ENCODE measurements around the gene SYN1. TPM values are rescaled to one million over a fixed set of nuclear protein-coding genes. Genes with fewer than 3 reads are reported as not detected.

Gene SYN1
- polyA plus RNA-seq, 1 of the 3 experiments (the other 2 are of a cell fraction) = 0.08 TPM

DNA sequence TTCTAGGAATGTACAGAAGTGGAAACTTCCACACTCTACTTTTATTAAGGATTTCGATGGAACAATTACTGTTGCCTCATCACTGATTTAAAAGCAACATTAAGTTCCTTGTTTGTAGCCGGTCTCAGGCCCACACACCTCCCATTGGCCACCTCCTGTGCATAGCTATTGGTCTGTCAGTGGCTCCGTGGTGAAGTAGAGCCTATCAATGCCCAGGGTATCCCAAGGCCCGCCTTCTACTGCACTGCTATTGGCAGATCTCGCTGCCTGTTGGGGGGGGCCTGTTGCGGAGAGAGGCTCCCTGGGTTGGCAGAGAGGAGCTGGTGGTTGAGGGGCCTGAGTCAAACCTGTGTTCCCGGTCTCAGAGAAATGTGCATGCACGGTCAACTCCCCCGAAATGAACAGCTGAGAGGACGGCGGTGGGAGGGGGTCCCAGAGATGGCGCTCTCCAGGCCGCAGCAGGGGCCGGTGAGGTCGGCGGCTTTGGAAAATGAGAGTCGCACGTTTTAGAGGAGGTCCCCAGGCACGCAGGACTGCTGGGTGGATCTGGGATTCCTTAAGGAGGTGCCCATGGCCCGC, 63.5 kb downstream of the SYN1 start:
- H3K9me2 ChIP-seq = no peaks in the 10 kb centered on the region
- peak overlapping the region; percentile 69 for H3K4me2 ChIP-seq
- no peaks in the 10 kb centered on the region for H3K9me3 ChIP-seq
- H2AFZ ChIP-seq (ENCODE audit: low read depth) = peak overlapping the region; percentile 85
- H3K4me3 ChIP-seq (ENCODE audit: low read depth in 2 of 2, low read length in 1 of 2) = peak overlapping the region; percentile 52
- peaks cover 0 to 3% of the 10 kb centered on the region in 2 experiments; a peak in 1 of 4 replicates for H3K4me1 ChIP-seq (ENCODE audit: control insufficient read depth in 1 of 2, insufficient read depth in 2 of 2, low read depth in 1 of 2, low read length in 1 of 2)
- no peaks in the 10 kb centered on the region; the same call in 1 of the 2 replicates for H3K27me3 ChIP-seq (ENCODE audit: insufficient read depth)
- CTCF ChIA-PET = interaction anchor here (1.0 to 2.9 kb wide), 3 partner anchors 15 to 88 kb away, joined by 3 to 12 read pairs (median 4); no protein-coding TSS in a partner anchor
- no peaks in the 10 kb centered on the region for H4K20me1 ChIP-seq (ENCODE audit: insufficient read depth)
- peak overlapping the region; percentile 51 for H3K9ac ChIP-seq
- H3K79me2 ChIP-seq (ENCODE audit: insufficient read depth) = peaks cover 9% of the 10 kb centered on the region; the same call in 1 of the 2 replicates
- DNase-seq = peak; percentile 80
- 5% methylated on average over 16 of the region's 20 CpGs for WGBS (ENCODE audit: low lambda C conversion rate)
- H3K27ac ChIP-seq (ENCODE audit: low read depth in 2 of 2, low read length in 1 of 2) = peak overlapping the region; percentile 50 to 74
- peaks cover 9% of the 10 kb centered on the region for H3F3A ChIP-seq (replicated peaks; ENCODE audit: insufficient read depth)
- POLR2A ChIA-PET = interaction anchor here (0.7 to 1.0 kb wide), 2 partner anchors 15 to 465 kb away, joined by 3 to 5 read pairs; no protein-coding TSS in a partner anchor
- no peaks in the 10 kb centered on the region for H3K36me3 ChIP-seq (replicated peaks in 1 of 2; ENCODE audit: control insufficient read depth in 1 of 2, insufficient read depth in 2 of 2, low read length in 1 of 2)
- TF ChIP-seq RFX5 (IDR thresholded peaks at IDR 0.05; ENCODE audit: low read length) (no peak), SIN3A (IDR thresholded peaks at IDR 0.05; ENCODE audit: borderline replicate concordance, low read depth, low read length) (0 out of 2 replicates have a peak, but pooled peaks have one; percentile 27), FOXM1 (IDR thresholded peaks at IDR 0.05; ENCODE audit: low read depth) (no peak), RAD21 (IDR thresholded peaks at IDR 0.05; ENCODE audit: low read length) (no peak), TCF12 (IDR thresholded peaks at IDR 0.05) (no peak), NFIC (IDR thresholded peaks at IDR 0.05; ENCODE audit: borderline replicate concordance) (no peak), EP300 (IDR thresholded peaks at IDR 0.05; ENCODE audit: borderline replicate concordance in 1 of 2, low read depth in 1 of 2, low read length in 1 of 2) (no peak), ELF1 (IDR thresholded peaks at IDR 0.05) (peak; percentile 57; the same call in 1 of the 2 replicates), CHD2 (IDR thresholded peaks at IDR 0.05; ENCODE audit: low read length, partially characterized antibody) (no peak), TAF1 (IDR thresholded peaks at IDR 0.05; ENCODE audit: borderline replicate concordance, low read depth, low read length) (no peak; the same call in 1 of the 2 replicates), SMC3 (IDR thresholded peaks at IDR 0.05; ENCODE audit: low read depth, low read length) (no peak), TEAD4 (IDR thresholded peaks at IDR 0.05; ENCODE audit: borderline replicate concordance, insufficient read depth) (no peak), MXI1 (IDR thresholded peaks at IDR 0.05; ENCODE audit: low read depth, low read length) (peak; percentile 38; the same call in 1 of the 2 replicates), JUND (IDR thresholded peaks at IDR 0.05) (no peak), NRF1 (IDR thresholded peaks at IDR 0.05; ENCODE audit: low read depth, low read length) (no peak), POLR2AphosphoS5 (IDR thresholded peaks at IDR 0.05; ENCODE audit: low read depth, low read length) (peak; percentile 88), GABPA (IDR thresholded peaks at IDR 0.05; ENCODE audit: low read depth) (no peak), FOSL2 (IDR thresholded peaks at IDR 0.05; ENCODE audit: borderline replicate concordance, low read depth) (no peak), RXRA (IDR thresholded peaks at IDR 0.05; ENCODE audit: borderline replicate concordance, low read depth) (no peak), MEF2A (IDR thresholded peaks at IDR 0.05; ENCODE audit: borderline replicate concordance, low read depth) (no peak)
- TF ChIP-seq, protein P1, sequence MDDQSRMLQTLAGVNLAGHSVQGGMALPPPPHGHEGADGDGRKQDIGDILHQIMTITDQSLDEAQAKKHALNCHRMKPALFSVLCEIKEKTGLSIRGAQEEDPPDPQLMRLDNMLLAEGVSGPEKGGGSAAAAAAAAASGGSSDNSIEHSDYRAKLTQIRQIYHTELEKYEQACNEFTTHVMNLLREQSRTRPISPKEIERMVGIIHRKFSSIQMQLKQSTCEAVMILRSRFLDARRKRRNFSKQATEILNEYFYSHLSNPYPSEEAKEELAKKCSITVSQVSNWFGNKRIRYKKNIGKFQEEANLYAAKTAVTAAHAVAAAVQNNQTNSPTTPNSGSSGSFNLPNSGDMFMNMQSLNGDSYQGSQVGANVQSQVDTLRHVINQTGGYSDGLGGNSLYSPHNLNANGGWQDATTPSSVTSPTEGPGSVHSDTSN (IDR thresholded peaks at IDR 0.05) = peak; percentile 96
- TF ChIP-seq, protein P2, sequence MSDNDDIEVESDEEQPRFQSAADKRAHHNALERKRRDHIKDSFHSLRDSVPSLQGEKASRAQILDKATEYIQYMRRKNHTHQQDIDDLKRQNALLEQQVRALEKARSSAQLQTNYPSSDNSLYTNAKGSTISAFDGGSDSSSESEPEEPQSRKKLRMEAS (IDR thresholded peaks at IDR 0.05; ENCODE audit: low read depth) = peak; percentile 61; the same call in 1 of the 2 replicates
- TF ChIP-seq, protein P3, sequence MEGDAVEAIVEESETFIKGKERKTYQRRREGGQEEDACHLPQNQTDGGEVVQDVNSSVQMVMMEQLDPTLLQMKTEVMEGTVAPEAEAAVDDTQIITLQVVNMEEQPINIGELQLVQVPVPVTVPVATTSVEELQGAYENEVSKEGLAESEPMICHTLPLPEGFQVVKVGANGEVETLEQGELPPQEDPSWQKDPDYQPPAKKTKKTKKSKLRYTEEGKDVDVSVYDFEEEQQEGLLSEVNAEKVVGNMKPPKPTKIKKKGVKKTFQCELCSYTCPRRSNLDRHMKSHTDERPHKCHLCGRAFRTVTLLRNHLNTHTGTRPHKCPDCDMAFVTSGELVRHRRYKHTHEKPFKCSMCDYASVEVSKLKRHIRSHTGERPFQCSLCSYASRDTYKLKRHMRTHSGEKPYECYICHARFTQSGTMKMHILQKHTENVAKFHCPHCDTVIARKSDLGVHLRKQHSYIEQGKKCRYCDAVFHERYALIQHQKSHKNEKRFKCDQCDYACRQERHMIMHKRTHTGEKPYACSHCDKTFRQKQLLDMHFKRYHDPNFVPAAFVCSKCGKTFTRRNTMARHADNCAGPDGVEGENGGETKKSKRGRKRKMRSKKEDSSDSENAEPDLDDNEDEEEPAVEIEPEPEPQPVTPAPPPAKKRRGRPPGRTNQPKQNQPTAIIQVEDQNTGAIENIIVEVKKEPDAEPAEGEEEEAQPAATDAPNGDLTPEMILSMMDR (IDR thresholded peaks at IDR 0.05) = no peak
- TF ChIP-seq, protein P4, sequence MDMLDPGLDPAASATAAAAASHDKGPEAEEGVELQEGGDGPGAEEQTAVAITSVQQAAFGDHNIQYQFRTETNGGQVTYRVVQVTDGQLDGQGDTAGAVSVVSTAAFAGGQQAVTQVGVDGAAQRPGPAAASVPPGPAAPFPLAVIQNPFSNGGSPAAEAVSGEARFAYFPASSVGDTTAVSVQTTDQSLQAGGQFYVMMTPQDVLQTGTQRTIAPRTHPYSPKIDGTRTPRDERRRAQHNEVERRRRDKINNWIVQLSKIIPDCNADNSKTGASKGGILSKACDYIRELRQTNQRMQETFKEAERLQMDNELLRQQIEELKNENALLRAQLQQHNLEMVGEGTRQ (IDR thresholded peaks at IDR 0.05; ENCODE audit: borderline replicate concordance, low read depth, low read length) = no peak
- TF ChIP-seq, protein P5, sequence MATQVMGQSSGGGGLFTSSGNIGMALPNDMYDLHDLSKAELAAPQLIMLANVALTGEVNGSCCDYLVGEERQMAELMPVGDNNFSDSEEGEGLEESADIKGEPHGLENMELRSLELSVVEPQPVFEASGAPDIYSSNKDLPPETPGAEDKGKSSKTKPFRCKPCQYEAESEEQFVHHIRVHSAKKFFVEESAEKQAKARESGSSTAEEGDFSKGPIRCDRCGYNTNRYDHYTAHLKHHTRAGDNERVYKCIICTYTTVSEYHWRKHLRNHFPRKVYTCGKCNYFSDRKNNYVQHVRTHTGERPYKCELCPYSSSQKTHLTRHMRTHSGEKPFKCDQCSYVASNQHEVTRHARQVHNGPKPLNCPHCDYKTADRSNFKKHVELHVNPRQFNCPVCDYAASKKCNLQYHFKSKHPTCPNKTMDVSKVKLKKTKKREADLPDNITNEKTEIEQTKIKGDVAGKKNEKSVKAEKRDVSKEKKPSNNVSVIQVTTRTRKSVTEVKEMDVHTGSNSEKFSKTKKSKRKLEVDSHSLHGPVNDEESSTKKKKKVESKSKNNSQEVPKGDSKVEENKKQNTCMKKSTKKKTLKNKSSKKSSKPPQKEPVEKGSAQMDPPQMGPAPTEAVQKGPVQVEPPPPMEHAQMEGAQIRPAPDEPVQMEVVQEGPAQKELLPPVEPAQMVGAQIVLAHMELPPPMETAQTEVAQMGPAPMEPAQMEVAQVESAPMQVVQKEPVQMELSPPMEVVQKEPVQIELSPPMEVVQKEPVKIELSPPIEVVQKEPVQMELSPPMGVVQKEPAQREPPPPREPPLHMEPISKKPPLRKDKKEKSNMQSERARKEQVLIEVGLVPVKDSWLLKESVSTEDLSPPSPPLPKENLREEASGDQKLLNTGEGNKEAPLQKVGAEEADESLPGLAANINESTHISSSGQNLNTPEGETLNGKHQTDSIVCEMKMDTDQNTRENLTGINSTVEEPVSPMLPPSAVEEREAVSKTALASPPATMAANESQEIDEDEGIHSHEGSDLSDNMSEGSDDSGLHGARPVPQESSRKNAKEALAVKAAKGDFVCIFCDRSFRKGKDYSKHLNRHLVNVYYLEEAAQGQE (IDR thresholded peaks at IDR 0.05; ENCODE audit: low read depth, low read length) = no peak
- TF ChIP-seq, protein P6, sequence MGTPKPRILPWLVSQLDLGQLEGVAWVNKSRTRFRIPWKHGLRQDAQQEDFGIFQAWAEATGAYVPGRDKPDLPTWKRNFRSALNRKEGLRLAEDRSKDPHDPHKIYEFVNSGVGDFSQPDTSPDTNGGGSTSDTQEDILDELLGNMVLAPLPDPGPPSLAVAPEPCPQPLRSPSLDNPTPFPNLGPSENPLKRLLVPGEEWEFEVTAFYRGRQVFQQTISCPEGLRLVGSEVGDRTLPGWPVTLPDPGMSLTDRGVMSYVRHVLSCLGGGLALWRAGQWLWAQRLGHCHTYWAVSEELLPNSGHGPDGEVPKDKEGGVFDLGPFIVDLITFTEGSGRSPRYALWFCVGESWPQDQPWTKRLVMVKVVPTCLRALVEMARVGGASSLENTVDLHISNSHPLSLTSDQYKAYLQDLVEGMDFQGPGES (IDR thresholded peaks at IDR 0.05; ENCODE audit: low read depth, low read length) = peak; percentile 63
